Loucy (cell line): ENCODE measurements around the gene PNPLA6.

Experiments used
- H2AFZ ChIP-seq: fragments of 200-600 bp; sonication (generic); 2 replicates; pipeline ENCODE4 v1.6.0; 2016; ENCODE audit warnings: antibody characterized with exemption, mild to moderate bottlenecking, low read length, moderate library complexity
- H3F3A ChIP-seq: fragments of 200-600 bp; 2 replicates; pipeline ENCODE4 v1.6.0; 2016; ENCODE audit warnings: antibody characterized with exemption, low read depth, mild to moderate bottlenecking
- H3K27me3 ChIP-seq: fragments of 200-600 bp; sonication (generic); 2 replicates; pipeline ENCODE4 v1.6.1; 2014; ENCODE audit warnings: low read length, mild to moderate bottlenecking; ENCODE audit not compliant: insufficient read depth, poor library complexity, severe bottlenecking
- H3K36me3 ChIP-seq: fragments of 200-600 bp; sonication (generic); 2 replicates; pipeline ENCODE4 v1.6.1; 2016; ENCODE audit warnings: low read length; ENCODE audit not compliant: insufficient read depth
- H3K4me1 ChIP-seq: fragments of 200-600 bp; sonication (generic); 2 replicates; pipeline ENCODE4 v1.5.1; 2014; ENCODE audit warnings: low read length, mild to moderate bottlenecking; ENCODE audit not compliant: insufficient read depth, poor library complexity, severe bottlenecking
- H3K4me2 ChIP-seq: fragments of 200-600 bp; sonication (generic); 2 replicates; pipeline ENCODE4 v1.6.0; 2014; ENCODE audit warnings: antibody characterized with exemption, low read length, low read depth, mild to moderate bottlenecking; ENCODE audit not compliant: poor library complexity, severe bottlenecking
- H3K4me3 ChIP-seq: fragments of 200-600 bp; sonication (generic); 2 replicates; pipeline ENCODE4 v1.5.1; 2014; ENCODE audit warnings: low read length, mild to moderate bottlenecking, mixed read lengths; ENCODE audit not compliant: poor library complexity, severe bottlenecking
- H3K79me2 ChIP-seq: fragments of 200-600 bp; sonication (generic); 2 replicates; pipeline ENCODE4 v1.6.1; 2014; ENCODE audit warnings: low read length; ENCODE audit not compliant: insufficient read depth
- H3K9ac ChIP-seq: fragments of 200-600 bp; sonication (generic); 2 replicates; pipeline ENCODE4 v1.6.0; 2014; ENCODE audit warnings: mild to moderate bottlenecking, low read depth, low read length, moderate library complexity; ENCODE audit not compliant: poor library complexity, severe bottlenecking
- H3K9me2 ChIP-seq: fragments of 200-600 bp; sonication (generic); replicated peaks from 2 replicates; pipeline ENCODE4 v1.6.1; 2016; ENCODE audit warnings: low read depth, low read length, mixed read lengths
- H3K9me3 ChIP-seq: fragments of 200-600 bp; sonication (generic); 2 replicates; pipeline ENCODE4 v1.6.1; 2014; ENCODE audit warnings: mild to moderate bottlenecking, antibody characterized with exemption, low read length, low read depth; ENCODE audit not compliant: insufficient read depth
- H4K20me1 ChIP-seq: fragments of 200-600 bp; sonication (generic); 2 replicates; pipeline ENCODE4 v1.6.0; 2014; ENCODE audit warnings: antibody characterized with exemption, low read length, mild to moderate bottlenecking; ENCODE audit not compliant: insufficient read depth, poor library complexity, severe bottlenecking
- CTCF ChIP-seq: fragments of 200-600 bp; sonication (generic); conservative IDR thresholded peaks from 2 replicates; pipeline ENCODE4 v1.5.1; 2014; ENCODE audit warnings: mild to moderate bottlenecking, antibody characterized with exemption, low read length
- EZH2phosphoT487 ChIP-seq: fragments of 200-600 bp; IDR thresholded peaks from 2 replicates; pipeline ENCODE4 v1.6.1; 2018; ENCODE audit warnings: antibody characterized with exemption, mild to moderate bottlenecking, moderate library complexity, borderline replicate concordance

The PNPLA6 gene

DNA sequence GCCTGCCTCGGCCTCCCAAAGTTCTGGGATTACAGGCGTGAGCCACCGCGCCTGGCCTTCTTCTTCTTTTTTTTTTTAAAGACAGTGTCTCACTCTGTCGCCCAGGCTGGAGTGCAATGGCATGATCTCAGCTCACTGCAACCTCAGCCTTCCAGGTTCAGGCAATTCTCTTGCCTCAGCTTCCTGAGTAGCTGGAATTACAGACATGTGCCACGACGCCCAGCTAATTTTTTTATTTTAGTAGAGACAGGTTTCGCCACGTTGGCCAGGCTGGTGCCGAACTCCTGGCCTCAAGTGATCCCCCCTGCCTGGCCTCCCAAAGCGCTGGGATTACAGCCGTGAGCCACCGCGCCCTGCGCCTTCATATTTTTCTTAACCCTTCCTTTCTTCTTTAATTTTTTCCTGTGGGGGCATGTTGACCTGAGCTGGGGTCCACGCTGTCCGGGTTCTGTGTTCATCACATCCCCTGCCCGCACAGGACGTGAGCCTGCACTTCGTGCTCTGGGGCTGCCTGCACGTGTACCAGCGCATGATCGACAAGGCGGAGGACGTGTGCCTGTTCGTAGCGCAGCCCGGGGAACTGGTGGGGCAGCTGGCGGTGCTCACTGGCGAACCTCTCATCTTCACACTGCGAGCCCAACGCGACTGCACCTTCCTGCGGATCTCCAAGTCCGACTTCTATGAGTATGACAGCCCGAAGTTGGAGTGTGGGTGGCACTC lies 14.1 kb downstream of the PNPLA6 start:
- H3K9ac ChIP-seq: no peak overlapping the region
- H3K4me1 ChIP-seq: peaks cover 6% of the 10 kb centered on the region
- no peak overlapping the region for H3K4me2 ChIP-seq
- no peak for TF ChIP-seq CTCF
- TF ChIP-seq EZH2phosphoT487: no peak
- H4K20me1 ChIP-seq: no peaks in the 10 kb centered on the region
- H3K9me2 ChIP-seq: no peaks in the 10 kb centered on the region
- H3K27me3 ChIP-seq: no peaks in the 10 kb centered on the region
- no peaks in the 10 kb centered on the region for H3K79me2 ChIP-seq
- H3K4me3 ChIP-seq: no peak overlapping the region
- H2AFZ ChIP-seq: no peak overlapping the region
- H3K36me3 ChIP-seq: no peaks in the 10 kb centered on the region
- no peaks in the 10 kb centered on the region for H3K9me3 ChIP-seq
- no peaks in the 10 kb centered on the region for H3F3A ChIP-seq

DNA sequence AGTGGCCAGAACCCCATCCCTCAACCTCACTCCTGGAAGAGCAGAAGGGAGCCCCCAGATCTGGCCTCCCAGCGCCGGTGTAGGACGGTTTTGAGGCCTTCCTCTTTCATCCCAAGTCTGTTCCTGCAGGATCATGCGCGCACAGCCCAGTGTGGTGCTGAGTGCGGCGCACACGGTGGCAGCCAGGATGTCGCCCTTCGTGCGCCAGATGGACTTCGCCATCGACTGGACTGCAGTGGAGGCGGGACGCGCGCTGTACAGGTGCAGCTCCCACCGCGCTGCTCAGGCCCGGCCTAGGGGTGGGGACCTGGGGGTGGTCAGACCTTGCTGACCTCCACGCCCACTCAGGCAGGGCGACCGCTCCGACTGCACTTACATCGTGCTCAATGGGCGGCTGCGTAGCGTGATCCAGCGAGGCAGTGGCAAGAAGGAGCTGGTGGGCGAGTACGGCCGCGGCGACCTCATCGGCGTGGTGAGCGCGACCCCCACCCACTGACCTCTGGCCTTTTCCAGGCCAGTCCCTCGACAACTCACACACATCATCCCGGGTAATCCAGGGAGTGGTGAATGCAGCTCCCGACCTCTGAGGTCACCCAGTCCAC lies 14.8 kb downstream of the PNPLA6 start:
- H3K9me3 ChIP-seq: no peaks in the 10 kb centered on the region
- H3F3A ChIP-seq: no peaks in the 10 kb centered on the region
- no peaks in the 10 kb centered on the region for H4K20me1 ChIP-seq
- H3K79me2 ChIP-seq: no peaks in the 10 kb centered on the region
- no peak overlapping the region for H3K4me2 ChIP-seq
- no peak overlapping the region for H3K4me3 ChIP-seq
- no peak for TF ChIP-seq EZH2phosphoT487
- TF ChIP-seq CTCF: no peak
- no peaks in the 10 kb centered on the region for H3K9me2 ChIP-seq
- no peak overlapping the region for H3K9ac ChIP-seq
- H3K27me3 ChIP-seq: no peaks in the 10 kb centered on the region
- H3K36me3 ChIP-seq: no peaks in the 10 kb centered on the region
- peaks cover 2% of the 10 kb centered on the region for H3K4me1 ChIP-seq
- no peak overlapping the region for H2AFZ ChIP-seq

DNA sequence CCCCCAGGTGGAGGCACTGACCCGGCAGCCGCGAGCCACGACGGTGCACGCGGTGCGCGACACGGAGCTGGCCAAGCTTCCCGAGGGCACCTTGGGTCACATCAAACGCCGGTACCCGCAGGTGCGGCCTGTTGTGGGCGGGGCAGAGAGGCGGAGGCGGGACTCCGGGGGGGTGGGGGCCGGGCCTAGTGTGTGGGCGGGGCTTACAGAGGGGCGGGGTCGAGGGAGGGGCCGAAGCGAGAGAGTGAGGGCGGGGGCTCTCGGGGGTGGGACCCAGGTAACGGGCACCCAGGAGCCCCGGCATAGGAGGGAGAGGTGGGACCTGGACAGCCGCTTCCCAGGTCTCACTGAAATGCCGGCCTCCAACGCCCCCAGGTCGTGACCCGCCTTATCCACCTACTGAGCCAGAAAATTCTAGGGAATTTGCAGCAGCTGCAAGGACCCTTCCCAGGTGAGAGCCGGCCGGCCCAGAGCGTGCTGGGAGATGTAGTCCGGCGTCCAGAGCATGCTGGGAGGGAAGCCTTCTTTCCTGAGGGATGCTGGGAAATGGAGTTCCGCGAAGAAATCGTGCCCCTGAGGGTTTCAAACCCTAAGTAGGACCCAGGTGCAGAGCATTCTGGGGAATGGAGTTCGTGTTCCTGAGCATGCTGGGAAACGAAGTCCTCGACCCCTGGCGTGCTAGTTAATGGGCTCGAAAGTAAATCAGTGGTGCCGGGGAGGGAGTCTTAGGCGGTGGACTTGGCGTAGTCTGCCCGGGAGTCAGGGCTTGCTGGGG lies 15.7 kb downstream of the PNPLA6 start:
- Histone ChIP-seq H3K4me2 (no peak overlapping the region), H3K9me3 (no peaks in the 10 kb centered on the region), H4K20me1 (no peaks in the 10 kb centered on the region), H3K27me3 (no peaks in the 10 kb centered on the region), H2AFZ (no peak overlapping the region), H3K4me3 (no peak overlapping the region), H3K36me3 (no peaks in the 10 kb centered on the region), H3K9me2 (no peaks in the 10 kb centered on the region), H3F3A (no peaks in the 10 kb centered on the region), H3K4me1 (no peaks in the 10 kb centered on the region), H3K9ac (no peak overlapping the region), H3K79me2 (no peaks in the 10 kb centered on the region)
- TF ChIP-seq CTCF: no peak
- TF ChIP-seq EZH2phosphoT487: no peak
